A673 (cell line): Measurements from ENCODE around the gene PYHIN1. TPM values are rescaled to one million over a fixed set of nuclear protein-coding genes. Genes with fewer than 3 reads are reported as not detected.

Source experiments
- BruUV-seq: library from RNA; stranded (reverse); fragments of 400-500 nt; replicated peaks from 2 replicates; lab custom pipeline; 2021; lab: Mats Ljungman, UMichigan
- CTCF ChIA-PET: fragments of 300-600 bp; sonication (Branson Sonifier 250); formaldehyde crosslinking; loops from one replicate; lab custom pipeline; 2022; ENCODE audit warnings: antibody characterized with exemption; lab: Charles Lee
- POLR2A ChIA-PET: fragments of 300-600 bp; sonication (Branson Sonifier 250); formaldehyde crosslinking; loops from one replicate; lab custom pipeline; 2022; ENCODE audit warnings: antibody characterized with exemption; ENCODE audit not compliant: low non-redundant PET; lab: Charles Lee
- DNase-seq: peaks from one replicate; pipeline ENCODE4 v3.0.0-alpha.2; 2015; ENCODE audit warnings: low spot score
- H3K27ac ChIP-seq: fragments of 200-600 bp; sonication (generic); 2 replicates; pipeline ENCODE4 v1.5.1; 2016; ENCODE audit warnings: mixed run types, low read depth, mild to moderate bottlenecking, mixed read lengths, antibody characterized with exemption, low read length; ENCODE audit not compliant: poor library complexity, severe bottlenecking
- H3K27me3 ChIP-seq: fragments of 200-600 bp; sonication (generic); replicated peaks from 2 replicates; pipeline ENCODE4 v1.6.1; 2017; ENCODE audit warnings: mixed run types, low read depth, mild to moderate bottlenecking, mixed read lengths, antibody characterized with exemption, low read length; ENCODE audit not compliant: insufficient read depth, poor library complexity
- H3K36me3 ChIP-seq: fragments of 200-600 bp; sonication (generic); 2 replicates; pipeline ENCODE4 v1.6.1; 2016; ENCODE audit warnings: mixed run types, mild to moderate bottlenecking, mixed read lengths, antibody characterized with exemption, low read length; ENCODE audit not compliant: insufficient read depth, poor library complexity, severe bottlenecking
- H3K4me1 ChIP-seq: fragments of 200-600 bp; sonication (generic); 2 replicates; pipeline ENCODE4 v1.6.1; 2017; ENCODE audit warnings: mixed run types, mild to moderate bottlenecking, mixed read lengths, antibody characterized with exemption, low read length; ENCODE audit not compliant: insufficient read depth, poor library complexity, severe bottlenecking
- H3K4me3 ChIP-seq: fragments of 200-600 bp; sonication (generic); 2 replicates; pipeline ENCODE4 v1.5.1; 2016; ENCODE audit warnings: low read depth, mixed run types, mild to moderate bottlenecking, mixed read lengths, low read length; ENCODE audit not compliant: poor library complexity, severe bottlenecking
- H3K9me3 ChIP-seq: fragments of 200-600 bp; sonication (generic); 2 replicates; pipeline ENCODE4 v1.6.1; 2016; ENCODE audit warnings: mixed run types, low read depth, mild to moderate bottlenecking, mixed read lengths, antibody characterized with exemption, low read length; ENCODE audit not compliant: poor library complexity, severe bottlenecking
- EZH2 ChIP-seq: fragments of 200-600 bp; sonication (generic); IDR thresholded peaks from 2 replicates; pipeline ENCODE4 v1.6.1; 2017; ENCODE audit warnings: borderline replicate concordance, low read depth, mild to moderate bottlenecking, mixed read lengths, antibody characterized with exemption, low read length; ENCODE audit not compliant: poor library complexity, severe bottlenecking
- intact Hi-C: fragments of 100-400 bp; cut with micrococcal nuclease; formaldehyde crosslinking; loops from one replicate; pipeline ENCODE4 v1.10.0; 2022; ENCODE audit not compliant: unreplicated experiment
- total RNA-seq: library from RNA; stranded (reverse); gene quantifications from 2 replicates; pipeline ENCODE4 v1.2.3, GENCODE V29; 2021
- TF ChIP-seq, protein P1 (sequence below): fragments of 300-800, 200-600 bp; sonication (generic); conservative IDR thresholded peaks from 2 replicates; pipeline ENCODE4 v1.5.1; 2017; ENCODE audit warnings: low read depth, mild to moderate bottlenecking, antibody characterized with exemption, low read length, moderate library complexity, mixed read lengths

PYHIN1 gene
- total RNA-seq, 1 experiment from 2014 or later, result not detected

DNA sequence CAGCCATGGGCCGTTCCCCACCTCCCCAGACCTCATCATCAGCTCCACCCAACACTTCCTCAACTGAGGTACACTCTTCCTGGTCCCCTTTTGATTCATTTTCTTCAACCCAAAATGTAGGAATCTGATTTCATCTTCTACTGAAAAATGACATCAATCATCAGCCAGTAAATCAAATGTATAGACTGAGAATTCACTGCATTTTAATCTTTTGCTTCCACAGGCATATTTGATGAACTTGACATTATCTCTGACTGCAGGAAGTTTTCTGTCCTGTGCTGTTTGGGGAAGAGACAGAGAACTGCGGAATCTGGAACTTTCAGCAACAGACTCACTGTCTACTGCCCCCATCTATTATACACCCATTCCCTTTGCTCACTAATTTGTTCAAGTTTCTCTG lies 7.8 kb downstream of the PYHIN1 start:
- CTCF ChIA-PET, result no interaction called here
- intact Hi-C loops, result no loop called here

GRCh38 chr1:158941317-158941716 lies 10.0 kb downstream of the PYHIN1 start:
- H3K27ac ChIP-seq, result no peak overlapping the region
- TF ChIP-seq EZH2, result no peak
- TF ChIP-seq, protein P1, sequence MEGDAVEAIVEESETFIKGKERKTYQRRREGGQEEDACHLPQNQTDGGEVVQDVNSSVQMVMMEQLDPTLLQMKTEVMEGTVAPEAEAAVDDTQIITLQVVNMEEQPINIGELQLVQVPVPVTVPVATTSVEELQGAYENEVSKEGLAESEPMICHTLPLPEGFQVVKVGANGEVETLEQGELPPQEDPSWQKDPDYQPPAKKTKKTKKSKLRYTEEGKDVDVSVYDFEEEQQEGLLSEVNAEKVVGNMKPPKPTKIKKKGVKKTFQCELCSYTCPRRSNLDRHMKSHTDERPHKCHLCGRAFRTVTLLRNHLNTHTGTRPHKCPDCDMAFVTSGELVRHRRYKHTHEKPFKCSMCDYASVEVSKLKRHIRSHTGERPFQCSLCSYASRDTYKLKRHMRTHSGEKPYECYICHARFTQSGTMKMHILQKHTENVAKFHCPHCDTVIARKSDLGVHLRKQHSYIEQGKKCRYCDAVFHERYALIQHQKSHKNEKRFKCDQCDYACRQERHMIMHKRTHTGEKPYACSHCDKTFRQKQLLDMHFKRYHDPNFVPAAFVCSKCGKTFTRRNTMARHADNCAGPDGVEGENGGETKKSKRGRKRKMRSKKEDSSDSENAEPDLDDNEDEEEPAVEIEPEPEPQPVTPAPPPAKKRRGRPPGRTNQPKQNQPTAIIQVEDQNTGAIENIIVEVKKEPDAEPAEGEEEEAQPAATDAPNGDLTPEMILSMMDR, result no peak
- ChIA-PET CTCF (no interaction called here), POLR2A (no interaction called here)
- H3K4me3 ChIP-seq, result no peak overlapping the region
- DNase-seq, result no peak
- intact Hi-C loops, result no loop called here
- no TSS peak for BruUV-seq
- H3K4me1 ChIP-seq, result no peaks in the 10 kb centered on the region
- no peaks in the 10 kb centered on the region for H3K36me3 ChIP-seq
- peaks cover 40% of the 10 kb centered on the region for H3K27me3 ChIP-seq
- H3K9me3 ChIP-seq, result no peaks in the 10 kb centered on the region

More for the DNA sequence above, 7.8 kb downstream of the PYHIN1 start:
- TF ChIP-seq EZH2, result no peak
- TF ChIP-seq, protein P1, result no peak
- H3K4me1 ChIP-seq, result no peaks in the 10 kb centered on the region
- no TSS peak for BruUV-seq
- H3K27me3 ChIP-seq, result peaks cover 19% of the 10 kb centered on the region
- no peaks in the 10 kb centered on the region for H3K9me3 ChIP-seq
- DNase-seq, result no peak
- no peak overlapping the region for H3K27ac ChIP-seq
- H3K36me3 ChIP-seq, result no peaks in the 10 kb centered on the region
- no peak overlapping the region for H3K4me3 ChIP-seq
- POLR2A ChIA-PET, result no interaction called here

- H3K27me3 ChIP-seq, result peaks cover 51% of the 10 kb centered on the region
- BruUV-seq, result no TSS peak
- intact Hi-C loops, result no loop called here
- H3K36me3 ChIP-seq, result no peaks in the 10 kb centered on the region
- no peak for TF ChIP-seq EZH2
- TF ChIP-seq, protein P1, result no peak
- no peak overlapping the region for H3K4me3 ChIP-seq
- CTCF ChIA-PET, result no interaction called here
- no peak for DNase-seq
- no peaks in the 10 kb centered on the region for H3K4me1 ChIP-seq
- no peak overlapping the region for H3K27ac ChIP-seq
- H3K9me3 ChIP-seq, result no peaks in the 10 kb centered on the region
- POLR2A ChIA-PET, result no interaction called here
Observed at GRCh38 chr1:158942490-158942889, 11.1 kb downstream of the PYHIN1 start.
